Left lung (tissue), 10 donors: ENCODE measurements around the gene CALN1. TPM values are rescaled to one million over a fixed set of nuclear protein-coding genes. Genes with fewer than 3 reads are reported as not detected.

ENCODE experiments used
- ATAC-seq: fragments of 200-7000 bp; cut with Tn5 transposase; one replicate; pipeline ENCODE4 v1.9.1; 2020; ENCODE audit warnings: moderate library complexity
- DNase-seq, 4 donors: peaks; one replicate each; pipeline ENCODE4 v3.0.0-alpha.2; 2013 to 2020
- H3K27ac ChIP-seq, 2 donors: fragments of 200-600 bp; sonication (generic) in 1 of 2; one replicate each; pipeline versions ENCODE4 v1.5.0 to v1.8.0; 2020 to 2021
- H3K27me3 ChIP-seq, 2 donors: fragments of 200-600 bp; sonication (generic) in 1 of 2; one replicate each; pipeline versions ENCODE4 v1.5.0 to v1.8.0; 2020 to 2021
- H3K36me3 ChIP-seq, 2 donors: fragments of 200-600 bp; sonication (generic) in 1 of 2; one replicate each; pipeline versions ENCODE4 v1.5.0 to v1.8.0; 2020 to 2021
- H3K4me1 ChIP-seq, 2 donors: fragments of 200-600 bp; one replicate each; pipeline ENCODE4 v1.8.0; 2021
- H3K4me3 ChIP-seq, 2 donors: fragments of 200-600 bp; sonication (generic) in 1 of 2; one replicate each; pipeline versions ENCODE4 v1.5.0 to v1.8.0; 2020 to 2021; ENCODE audit warnings: mild to moderate bottlenecking in 1 of 2
- H3K9me3 ChIP-seq, 2 donors: fragments of 200-600 bp; sonication (generic) in 1 of 2; one replicate each; pipeline versions ENCODE4 v1.5.0 to v1.8.0; 2020 to 2021
- intact Hi-C, 2 donors: fragments of 100-400 bp; cut with DNase I; formaldehyde crosslinking; loops; one replicate each; pipeline versions ENCODE4 v1.11.2 to v1.14.2; 2022
- polyA plus RNA-seq, 6 donors: library from polyadenylated mRNA; unstranded; fragments of 120-200 nt; gene quantifications; one replicate each; pipeline ENCODE4 v1.2.1, GENCODE V29; 2013; ENCODE audit not compliant: insufficient read length in 6 of 6
- total RNA-seq, 2 donors: library from RNA; stranded (reverse); fragmentation: NEBNext Ultra II Directional; extraction: Animal tissue kit (Norgen Biotek cat#: 25700); gene quantifications; one replicate each; pipeline ENCODE4 v1.2.1, GENCODE V29; 2021
- TF ChIP-seq, protein P1 (sequence below), 2 donors: fragments of 200-600 bp; sonication (generic) in 1 of 2; IDR thresholded peaks; one replicate each; pipeline versions ENCODE4 v1.5.0 to v1.8.0; 2021; ENCODE audit warnings: antibody characterized with exemption in 2 of 2
- donor health status: DM: no; HTN: yes; CAD: no.
- donor health status: DM: no; HTN: no; CAD: no.

Gene CALN1
- total and polyA plus RNA-seq, 8 donors: 0.10 to 0.52 (median 0.26) TPM; not detected in 2

DNA sequence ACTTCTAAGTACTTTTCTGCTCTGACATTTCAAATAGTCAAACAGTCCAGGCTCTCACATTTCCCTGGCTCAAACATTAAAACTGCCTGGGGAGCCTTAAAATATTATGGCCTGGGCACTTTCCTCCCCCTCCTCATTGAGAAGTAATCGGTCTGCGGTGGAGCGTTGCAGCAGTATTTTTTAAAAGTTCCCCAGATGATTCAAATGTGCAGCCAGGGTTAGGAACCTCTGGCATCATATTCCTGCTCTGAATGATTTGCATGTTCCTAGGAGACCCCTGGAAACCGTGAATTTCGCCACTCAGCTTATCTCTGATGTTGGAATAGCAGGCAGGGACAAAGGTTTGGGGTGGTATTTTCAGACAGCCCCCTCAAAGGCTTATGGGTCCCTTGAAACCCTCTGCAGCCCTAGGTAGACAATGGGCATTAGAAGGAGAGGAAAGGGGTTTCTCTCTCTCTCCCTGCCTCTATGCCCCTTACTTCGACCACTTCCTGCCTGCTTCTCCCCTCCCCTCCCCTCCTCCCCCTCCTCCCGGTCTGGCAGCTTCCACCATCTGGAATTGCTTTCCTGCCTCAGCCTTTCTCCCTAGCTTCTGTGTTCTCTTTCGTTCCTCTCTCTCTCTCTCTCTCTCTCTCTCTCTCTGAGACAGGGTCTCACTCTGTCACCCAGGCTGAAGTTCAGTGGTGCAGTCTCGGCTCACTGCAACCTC, 658.0 kb downstream of the CALN1 start:
- intact Hi-C loops: no loop called here
- Histone ChIP-seq H3K9me3 (peaks cover 0 to 6% of the 10 kb centered on the region in 2 donors), H3K36me3 (no peaks in the 10 kb centered on the region), H3K4me3 (no peak overlapping the region), H3K27ac (no peak overlapping the region), H3K4me1 (peaks cover 4% of the 10 kb centered on the region in 2 donors), H3K27me3 (peaks cover 6 to 50% of the 10 kb centered on the region in 2 donors)
- TF ChIP-seq, protein P1, sequence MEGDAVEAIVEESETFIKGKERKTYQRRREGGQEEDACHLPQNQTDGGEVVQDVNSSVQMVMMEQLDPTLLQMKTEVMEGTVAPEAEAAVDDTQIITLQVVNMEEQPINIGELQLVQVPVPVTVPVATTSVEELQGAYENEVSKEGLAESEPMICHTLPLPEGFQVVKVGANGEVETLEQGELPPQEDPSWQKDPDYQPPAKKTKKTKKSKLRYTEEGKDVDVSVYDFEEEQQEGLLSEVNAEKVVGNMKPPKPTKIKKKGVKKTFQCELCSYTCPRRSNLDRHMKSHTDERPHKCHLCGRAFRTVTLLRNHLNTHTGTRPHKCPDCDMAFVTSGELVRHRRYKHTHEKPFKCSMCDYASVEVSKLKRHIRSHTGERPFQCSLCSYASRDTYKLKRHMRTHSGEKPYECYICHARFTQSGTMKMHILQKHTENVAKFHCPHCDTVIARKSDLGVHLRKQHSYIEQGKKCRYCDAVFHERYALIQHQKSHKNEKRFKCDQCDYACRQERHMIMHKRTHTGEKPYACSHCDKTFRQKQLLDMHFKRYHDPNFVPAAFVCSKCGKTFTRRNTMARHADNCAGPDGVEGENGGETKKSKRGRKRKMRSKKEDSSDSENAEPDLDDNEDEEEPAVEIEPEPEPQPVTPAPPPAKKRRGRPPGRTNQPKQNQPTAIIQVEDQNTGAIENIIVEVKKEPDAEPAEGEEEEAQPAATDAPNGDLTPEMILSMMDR (IDR thresholded peaks at IDR 0.05): no peak
- ATAC-seq: no peak
- no peak for DNase-seq

DNA sequence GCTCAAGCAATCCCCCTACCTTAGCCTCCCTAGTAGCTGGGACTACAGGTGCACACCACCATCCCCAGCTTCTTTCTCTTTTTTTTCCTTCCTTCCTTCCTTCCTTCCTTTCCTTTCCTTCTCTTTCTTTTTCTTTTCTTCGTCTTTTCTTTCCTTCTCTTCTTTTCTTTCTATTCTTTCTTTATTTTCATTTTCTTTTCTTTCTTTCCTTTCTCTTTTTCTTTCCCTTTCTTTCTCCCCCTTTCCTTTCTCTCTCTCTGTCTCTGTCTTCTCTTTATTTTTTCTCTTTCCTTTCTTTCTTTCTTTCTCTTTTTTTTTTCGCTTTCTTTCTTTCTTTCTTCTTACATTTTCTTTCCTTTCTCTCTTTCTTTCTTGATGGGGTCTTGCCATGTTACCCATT, 658.9 kb downstream of the CALN1 start:
- ATAC-seq: no peak
- TF ChIP-seq, protein P1 (IDR thresholded peaks at IDR 0.05): no peak
- no peak for DNase-seq

DNA sequence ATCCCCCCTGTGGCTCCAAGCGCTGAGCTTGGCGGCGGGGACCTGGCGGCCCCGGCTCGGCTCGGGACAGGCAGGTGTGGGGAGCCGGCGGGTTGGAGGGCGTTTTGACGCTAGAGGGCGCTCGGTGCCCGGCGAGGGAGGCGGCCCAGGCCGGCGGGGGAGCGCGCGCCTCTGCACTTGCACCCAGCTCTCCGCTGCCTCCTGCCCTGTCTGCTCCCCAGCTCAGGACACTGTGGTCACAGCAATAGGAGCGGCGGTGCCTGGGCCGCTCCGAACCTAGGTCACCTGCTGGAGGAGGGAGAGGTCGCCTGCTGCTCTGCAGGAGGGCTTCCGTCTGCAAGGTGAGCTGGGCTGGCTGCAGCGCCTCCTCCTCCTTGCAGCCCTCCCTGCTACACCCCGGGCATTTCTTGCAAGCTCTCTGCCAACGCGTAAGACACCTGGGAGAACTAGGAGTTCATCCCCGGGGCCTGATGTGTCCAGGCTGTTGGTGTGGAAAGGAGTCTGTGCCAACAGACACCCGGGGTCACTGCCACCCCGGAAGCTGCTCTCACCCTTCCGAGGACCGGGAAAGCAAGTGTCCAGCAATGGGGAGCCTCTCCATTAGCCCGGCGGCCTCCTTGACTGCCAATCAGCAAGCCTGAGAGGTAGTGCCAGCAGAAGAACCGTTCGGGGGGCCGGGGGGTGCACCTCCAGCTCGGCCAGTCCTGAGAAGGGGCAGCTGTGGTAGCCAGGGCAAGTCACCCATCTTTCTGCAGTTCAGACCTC, 659.8 kb downstream of the CALN1 start:
- H3K27ac ChIP-seq: no peak overlapping the region
- peaks cover 4% of the 10 kb centered on the region in 2 donors for H3K4me1 ChIP-seq
- ATAC-seq: peak; percentile 96
- DNase-seq: peak in 3 of 4 donors; percentile 36 to 90 (median 47)
- no peaks in the 10 kb centered on the region for H3K36me3 ChIP-seq
- H3K27me3 ChIP-seq: peaks cover 6 to 50% of the 10 kb centered on the region in 2 donors
- intact Hi-C loops: no loop called here
- no peak overlapping the region for H3K4me3 ChIP-seq
- H3K9me3 ChIP-seq: peaks cover 0 to 9% of the 10 kb centered on the region in 2 donors
- TF ChIP-seq, protein P1 (IDR thresholded peaks at IDR 0.05): peak; percentile 65 to 76

More for the DNA sequence above, 658.9 kb downstream of the CALN1 start:
- intact Hi-C loops: no loop called here
- H3K27ac ChIP-seq: no peak overlapping the region
- H3K36me3 ChIP-seq: no peaks in the 10 kb centered on the region
- H3K9me3 ChIP-seq: peaks cover 0 to 11% of the 10 kb centered on the region in 2 donors
- peaks cover 6 to 50% of the 10 kb centered on the region in 2 donors for H3K27me3 ChIP-seq
- H3K4me1 ChIP-seq: peaks cover 4% of the 10 kb centered on the region in 2 donors
- H3K4me3 ChIP-seq: no peak overlapping the region

DNA sequence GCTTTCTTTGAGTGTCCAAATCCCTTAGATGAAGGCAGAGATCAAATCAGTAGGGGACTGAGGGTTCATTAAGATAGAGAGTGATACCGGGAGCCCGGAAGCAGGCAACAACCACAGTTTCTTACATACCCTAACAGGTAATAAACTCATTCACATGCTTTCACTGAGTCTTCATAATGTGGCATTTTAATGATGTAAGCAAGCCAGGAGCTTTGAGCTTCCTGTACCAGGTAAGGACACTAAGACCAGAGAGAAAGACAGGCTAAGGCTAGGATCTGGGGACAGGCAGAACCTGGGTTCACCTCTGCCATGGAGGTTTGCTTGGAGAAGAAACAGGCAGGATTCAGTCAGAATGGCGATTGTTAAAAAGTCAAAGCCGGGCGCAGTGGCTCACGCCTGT, 661.8 kb downstream of the CALN1 start:
- Histone ChIP-seq H3K27me3 (peaks cover 6 to 45% of the 10 kb centered on the region in 2 donors), H3K27ac (no peak overlapping the region), H3K4me1 (peaks cover 4% of the 10 kb centered on the region in 2 donors), H3K9me3 (peaks cover 0 to 6% of the 10 kb centered on the region in 2 donors), H3K36me3 (no peaks in the 10 kb centered on the region), H3K4me3 (no peak overlapping the region)
- ATAC-seq (no peak), DNase-seq (no peak)
- TF ChIP-seq, protein P1 (IDR thresholded peaks at IDR 0.05): no peak
- intact Hi-C loops: no loop called here

DNA sequence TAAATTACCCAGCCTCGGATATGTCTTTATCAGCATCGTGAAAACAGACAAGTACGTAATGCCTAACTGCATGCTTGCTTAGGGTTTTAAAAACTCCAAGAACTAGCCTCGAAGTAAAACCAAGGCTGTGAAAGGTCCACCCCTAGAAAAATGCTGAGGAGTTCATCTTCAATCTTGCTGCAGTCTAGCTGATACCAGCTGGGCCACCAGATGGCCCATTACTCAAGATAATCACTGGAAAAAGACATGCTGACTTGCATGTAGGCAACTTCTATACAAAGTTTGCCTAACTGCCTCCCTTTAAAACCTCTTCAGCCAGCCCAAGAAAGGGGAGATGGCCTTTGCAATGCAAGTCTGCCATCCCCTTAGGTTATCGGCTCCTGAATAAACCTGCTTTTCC, 666.1 kb downstream of the CALN1 start:
- Histone ChIP-seq H3K4me1 (no peaks in the 10 kb centered on the region), H3K9me3 (peaks cover 0 to 6% of the 10 kb centered on the region in 2 donors), H3K27ac (no peak overlapping the region), H3K36me3 (no peaks in the 10 kb centered on the region), H3K27me3 (peaks cover 0 to 7% of the 10 kb centered on the region in 2 donors), H3K4me3 (no peak overlapping the region)
- intact Hi-C loops: no loop called here
- TF ChIP-seq, protein P1 (IDR thresholded peaks at IDR 0.05): no peak
- no peak for DNase-seq
- no peak for ATAC-seq
